ENCODE measurements around the gene KRT1. TPM values are rescaled to one million over a fixed set of nuclear protein-coding genes. Genes with fewer than 3 reads are reported as not detected.

KRT1 gene
- total and polyA plus RNA-seq, 2 donors (not counting 1 experiment from before 2014, with no cell fraction given) = not detected

DNA sequence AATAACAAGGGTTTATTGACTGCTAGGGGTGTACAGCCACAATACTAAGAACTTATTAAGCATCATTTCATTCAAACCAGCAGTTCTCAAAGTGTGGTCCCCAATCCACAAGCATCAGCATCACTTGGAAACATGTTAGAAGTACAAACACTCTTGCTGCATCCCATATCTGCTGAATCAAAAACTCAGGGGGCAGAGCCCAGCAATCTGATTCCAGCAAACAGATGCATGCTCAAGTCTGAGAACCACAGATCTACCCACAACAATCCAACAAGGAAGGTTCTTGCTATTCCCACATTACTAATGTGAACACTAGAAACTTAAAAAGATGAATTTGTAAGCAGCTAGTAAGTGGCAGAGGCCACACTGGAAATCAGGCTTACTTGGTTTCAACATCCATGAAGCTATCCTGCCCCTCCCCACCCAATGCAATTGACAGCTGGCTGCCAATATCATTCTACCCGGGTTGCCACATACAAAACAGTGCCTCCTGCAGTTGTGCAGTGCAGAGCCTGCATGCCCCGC is 16.9 kb upstream of the KRT1 start:
- TF ChIP-seq, protein P1, sequence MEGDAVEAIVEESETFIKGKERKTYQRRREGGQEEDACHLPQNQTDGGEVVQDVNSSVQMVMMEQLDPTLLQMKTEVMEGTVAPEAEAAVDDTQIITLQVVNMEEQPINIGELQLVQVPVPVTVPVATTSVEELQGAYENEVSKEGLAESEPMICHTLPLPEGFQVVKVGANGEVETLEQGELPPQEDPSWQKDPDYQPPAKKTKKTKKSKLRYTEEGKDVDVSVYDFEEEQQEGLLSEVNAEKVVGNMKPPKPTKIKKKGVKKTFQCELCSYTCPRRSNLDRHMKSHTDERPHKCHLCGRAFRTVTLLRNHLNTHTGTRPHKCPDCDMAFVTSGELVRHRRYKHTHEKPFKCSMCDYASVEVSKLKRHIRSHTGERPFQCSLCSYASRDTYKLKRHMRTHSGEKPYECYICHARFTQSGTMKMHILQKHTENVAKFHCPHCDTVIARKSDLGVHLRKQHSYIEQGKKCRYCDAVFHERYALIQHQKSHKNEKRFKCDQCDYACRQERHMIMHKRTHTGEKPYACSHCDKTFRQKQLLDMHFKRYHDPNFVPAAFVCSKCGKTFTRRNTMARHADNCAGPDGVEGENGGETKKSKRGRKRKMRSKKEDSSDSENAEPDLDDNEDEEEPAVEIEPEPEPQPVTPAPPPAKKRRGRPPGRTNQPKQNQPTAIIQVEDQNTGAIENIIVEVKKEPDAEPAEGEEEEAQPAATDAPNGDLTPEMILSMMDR (IDR thresholded peaks at IDR 0.05) = no peak
- no peak for TF ChIP-seq EZH2 (IDR thresholded peaks at IDR 0.05; ENCODE audit: borderline replicate concordance, insufficient read depth, low read depth, low read length, poor library complexity, severe bottlenecking)
- no peak overlapping the region for H3K27ac ChIP-seq (ENCODE audit: low read length in 2 of 2)
- H3K4me3 ChIP-seq (ENCODE audit: control extremely low read depth in 1 of 5, extremely low read depth in 1 of 5, insufficient read depth in 1 of 5, low read depth in 2 of 5, low read length in 4 of 5) = no peak overlapping the region
- H3K4me1 ChIP-seq (ENCODE audit: control insufficient read depth in 2 of 2, insufficient read depth in 2 of 2, low read length in 2 of 2) = no peaks in the 10 kb centered on the region
- no peak overlapping the region for H3K9ac ChIP-seq (ENCODE audit: low read length)
- ChIA-PET CTCF (no interaction called here), POLR2A (no interaction called here)
- no peak overlapping the region for H3K4me3 Mint-ChIP-seq
- no peaks in the 10 kb centered on the region for H3K79me2 ChIP-seq (ENCODE audit: control insufficient read depth, insufficient read depth, low read length)
- ATAC-seq (ENCODE audit: low read depth) (no peak), DNase-seq (no peak)
- no peak overlapping the region for H2AFZ ChIP-seq (ENCODE audit: insufficient read depth, low read depth, low read length, poor library complexity, severe bottlenecking)
- WGBS (ENCODE audit: insufficient coverage) = 29% methylated on average over 1 of the region's 2 CpGs
- H3K4me1 Mint-ChIP-seq = no peaks in the 10 kb centered on the region
- H4K20me1 ChIP-seq (ENCODE audit: control insufficient read depth, insufficient read depth, low read length, poor library complexity, severe bottlenecking) = no peaks in the 10 kb centered on the region
- H3K36me3 ChIP-seq (replicated peaks in 1 of 2; ENCODE audit: control extremely low read depth in 1 of 2, control insufficient read depth in 1 of 2, extremely low read depth in 1 of 2, insufficient read depth in 2 of 2, low read length in 1 of 2) = no peaks in the 10 kb centered on the region
- no peaks in the 10 kb centered on the region for H3K9me3 Mint-ChIP-seq (ENCODE audit: insufficient read depth)
- H3K27ac Mint-ChIP-seq = no peak overlapping the region
- H3K27me3 Mint-ChIP-seq = peaks cover 49% of the 10 kb centered on the region
- intact Hi-C loops (cut with micrococcal nuclease) = no loop called here
- H3K4me2 ChIP-seq (replicated peaks; ENCODE audit: low read depth, low read length, poor library complexity, severe bottlenecking) = no peak overlapping the region
- peaks cover 0 to 13% (median 2%) of the 10 kb centered on the region in 4 experiments for H3K27me3 ChIP-seq (replicated peaks in 1 of 4; ENCODE audit: control extremely low read depth in 1 of 4, control insufficient read depth in 3 of 4, insufficient read depth in 4 of 4, low read length in 3 of 4)
- no peaks in the 10 kb centered on the region for H3K9me3 ChIP-seq (ENCODE audit: control extremely low read depth in 1 of 3, control insufficient read depth in 2 of 3, insufficient read depth in 1 of 3, low read length in 2 of 3)

DNA sequence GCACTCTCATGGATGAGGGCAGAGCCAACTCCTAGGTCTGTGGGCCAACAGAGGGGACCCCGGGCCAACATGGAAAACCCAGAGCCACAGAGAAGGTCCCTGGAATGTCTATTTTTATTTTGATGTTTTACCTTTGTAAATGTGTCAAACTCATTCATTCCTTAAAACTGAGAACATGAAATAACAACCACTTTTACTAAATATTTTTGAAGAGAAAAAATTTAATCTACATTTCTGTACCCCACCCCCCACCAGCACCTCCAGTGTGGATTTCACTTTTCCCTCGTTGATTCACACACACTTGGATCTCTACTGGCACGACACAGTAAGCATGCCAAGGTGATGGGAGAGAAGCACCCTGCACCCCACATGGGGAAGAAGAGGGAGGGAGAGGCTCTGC is 16.4 kb upstream of the KRT1 start:
- POLR2A ChIA-PET = no interaction called here
- Histone ChIP-seq H3K4me1 (ENCODE audit: control insufficient read depth in 2 of 2, insufficient read depth in 2 of 2, low read length in 2 of 2) (peaks cover 2 to 4% of the 10 kb centered on the region in 2 donors), H3K27ac (ENCODE audit: low read length in 2 of 2) (no peak overlapping the region), H2AFZ (ENCODE audit: insufficient read depth, low read depth, low read length, poor library complexity, severe bottlenecking) (no peak overlapping the region), H3K4me3 (ENCODE audit: control extremely low read depth in 1 of 5, extremely low read depth in 1 of 5, insufficient read depth in 1 of 5, low read depth in 2 of 5, low read length in 4 of 5) (no peak overlapping the region), H3K79me2 (ENCODE audit: control insufficient read depth, insufficient read depth, low read length) (no peaks in the 10 kb centered on the region), H3K36me3 (replicated peaks in 1 of 2; ENCODE audit: control extremely low read depth in 1 of 2, control insufficient read depth in 1 of 2, extremely low read depth in 1 of 2, insufficient read depth in 2 of 2, low read length in 1 of 2) (no peaks in the 10 kb centered on the region), H3K9me3 (ENCODE audit: control extremely low read depth in 1 of 3, control insufficient read depth in 2 of 3, insufficient read depth in 1 of 3, low read length in 2 of 3) (no peaks in the 10 kb centered on the region), H4K20me1 (ENCODE audit: control insufficient read depth, insufficient read depth, low read length, poor library complexity, severe bottlenecking) (no peaks in the 10 kb centered on the region), H3K4me2 (replicated peaks; ENCODE audit: low read depth, low read length, poor library complexity, severe bottlenecking) (no peak overlapping the region), H3K27me3 (replicated peaks in 1 of 4; ENCODE audit: control extremely low read depth in 1 of 4, control insufficient read depth in 3 of 4, insufficient read depth in 4 of 4, low read length in 3 of 4) (peaks cover 0 to 19% (median 4%) of the 10 kb centered on the region in 4 experiments), H3K9ac (ENCODE audit: low read length) (no peak overlapping the region)
- DNase-seq = no peak
- no peak for TF ChIP-seq EZH2 (IDR thresholded peaks at IDR 0.05; ENCODE audit: borderline replicate concordance, insufficient read depth, low read depth, low read length, poor library complexity, severe bottlenecking)
- TF ChIP-seq, protein P1 (IDR thresholded peaks at IDR 0.05) = no peak
- H3K4me1 Mint-ChIP-seq = peaks cover 3% of the 10 kb centered on the region
- intact Hi-C loops (cut with micrococcal nuclease) = no loop called here
- no peak overlapping the region for H3K27ac Mint-ChIP-seq
- no peaks in the 10 kb centered on the region for H3K9me3 Mint-ChIP-seq (ENCODE audit: insufficient read depth)
- H3K4me3 Mint-ChIP-seq = no peak overlapping the region
- peaks cover 48% of the 10 kb centered on the region for H3K27me3 Mint-ChIP-seq
- ATAC-seq (ENCODE audit: low read depth) = no peak
- CTCF ChIA-PET = no interaction called here
- no CpG with 5 or more reads among the region's 3 CpGs for WGBS (ENCODE audit: insufficient coverage)
